HCT116 (cell line): ENCODE data around the gene GAPDH. TPM values are rescaled to one million over a fixed set of nuclear protein-coding genes. Genes with fewer than 3 reads are reported as not detected.

Experiments
- ATAC-seq: fragments of 200-7000 bp; cut with Tn5 transposase; 2 replicates; pipeline ENCODE4 v1.9.1; 2020; ENCODE audit warnings: mild to moderate bottlenecking, moderate library complexity
- BruUV-seq: library from RNA; stranded (reverse); fragments of 400-500 nt; replicated peaks from 2 replicates; lab custom pipeline; 2021; lab: Mats Ljungman, UMichigan
- CTCF ChIA-PET: fragments of 300-600 bp; sonication (Branson Sonifier 250); formaldehyde crosslinking; loops from one replicate; lab custom pipeline; 2021; ENCODE audit warnings: antibody characterized with exemption; lab: Charles Lee
- POLR2A ChIA-PET: fragments of 300-600, 350-600 bp; sonication (Branson Sonifier 250); formaldehyde crosslinking; loops from one replicate; lab custom pipeline; 2021; ENCODE audit warnings: antibody characterized with exemption; lab: Charles Lee
- RAD21 ChIA-PET, 2 experiments: fragments of 300-600 bp; sonication (Branson Sonifier 250); formaldehyde crosslinking; loops; one replicate each; lab custom pipeline; 2023; ENCODE audit warnings: low total read pairs in 2 of 2; ENCODE audit not compliant: uncharacterized antibody in 2 of 2, unreplicated experiment in 2 of 2, low non-redundant PET in 1 of 2; lab: Charles Lee
- DNase-seq: peaks from one replicate; pipeline ENCODE4 v3.0.0-alpha.2; 2010; ENCODE audit warnings: low read depth, low spot score
- H2AFZ ChIP-seq: fragments of 200-600 bp; shearing (Covaris generic), sonication (generic); 2 replicates; pipeline ENCODE4 v1.6.1; 2017; ENCODE audit warnings: low read depth, mixed run types, mixed read lengths, antibody characterized with exemption, low read length; ENCODE audit not compliant: poor library complexity, severe bottlenecking
- H3K27ac ChIP-seq: 2 replicates; pipeline ENCODE4 v1.5.1; 2012; ENCODE audit warnings: low read depth, low read length
- H3K27me3 ChIP-seq: fragments of 200-600 bp; sonication (generic); 2 replicates; pipeline ENCODE4 v1.6.1; 2016; ENCODE audit warnings: mixed run types, low read length, mixed read lengths; ENCODE audit not compliant: insufficient read depth
- H3K36me3 ChIP-seq, 2 experiments: fragments of 200-500 bp in 1 of 2; fragments of 200-600 bp in 1 of 2; sonication (Bioruptor generic) in 1 of 2; sonication (generic) in 1 of 2; 2 replicates each; pipeline versions ENCODE4 v1.5.1 to v1.6.1; 2014 to 2016; ENCODE audit warnings: low read length in 2 of 2, inconsistent platforms in 1 of 2, mixed read lengths in 1 of 2, mixed run types in 1 of 2; ENCODE audit not compliant: insufficient read depth in 2 of 2, control insufficient read depth in 1 of 2
- H3K4me1 ChIP-seq, 2 experiments: fragments of 200-600 bp in 1 of 2; sonication (generic) in 1 of 2; 2 replicates each; pipeline versions ENCODE4 v1.5.1 to v1.6.1; 2012 to 2017; ENCODE audit warnings: low read length in 2 of 2, inconsistent platforms in 1 of 2, mild to moderate bottlenecking in 1 of 2, mixed read lengths in 1 of 2, mixed run types in 1 of 2, moderate library complexity in 1 of 2; ENCODE audit not compliant: insufficient read depth in 2 of 2, control insufficient read depth in 1 of 2
- H3K4me2 ChIP-seq: fragments of 200-600 bp; sonication (generic); 2 replicates; pipeline ENCODE4 v1.6.1; 2017; ENCODE audit warnings: mixed run types, low read length, mixed read lengths
- H3K4me3 ChIP-seq, 2 experiments: fragments of 200-600 bp in 1 of 2; sonication (generic) in 1 of 2; replicated peaks in 1 of 2; 2 replicates each; pipeline ENCODE4 v1.5.1; 2011 to 2016; ENCODE audit warnings: low read length in 2 of 2, control low read depth in 1 of 2, low read depth in 1 of 2, mild to moderate bottlenecking in 1 of 2, mixed read lengths in 1 of 2, mixed run types in 1 of 2
- H3K79me2 ChIP-seq: fragments of 200-600 bp; sonication (generic); 2 replicates; pipeline ENCODE4 v1.6.1; 2017; ENCODE audit warnings: mild to moderate bottlenecking, mixed run types, low read length, moderate library complexity, mixed read lengths; ENCODE audit not compliant: insufficient read depth
- H3K9ac ChIP-seq: fragments of 200-600 bp; sonication (generic); 2 replicates; pipeline ENCODE4 v1.6.1; 2016; ENCODE audit warnings: low read length, mixed read lengths
- H3K9me2 ChIP-seq: fragments of 200-600 bp; sonication (generic), shearing (Covaris generic); 2 replicates; pipeline ENCODE4 v1.6.1; 2017; ENCODE audit warnings: mixed run types, mild to moderate bottlenecking, moderate library complexity; ENCODE audit not compliant: insufficient read depth
- H3K9me3 ChIP-seq, 2 experiments: fragments of 200-500 bp in 1 of 2; fragments of 200-600 bp in 1 of 2; sonication (Bioruptor generic) in 1 of 2; sonication (generic) in 1 of 2; 2 replicates each; pipeline ENCODE4 v1.6.1; 2014 to 2017; ENCODE audit warnings: low read length in 2 of 2, mixed read lengths in 2 of 2, inconsistent platforms in 1 of 2, low read depth in 1 of 2, mild to moderate bottlenecking in 1 of 2, mixed run types in 1 of 2, moderate library complexity in 1 of 2; ENCODE audit not compliant: control insufficient read depth in 1 of 2, insufficient read depth in 1 of 2
- H4K20me1 ChIP-seq: fragments of 200-600 bp; sonication (generic), shearing (Covaris generic); 2 replicates; pipeline ENCODE4 v1.6.1; 2017; ENCODE audit warnings: mixed run types, mild to moderate bottlenecking, moderate library complexity; ENCODE audit not compliant: insufficient read depth
- ELF1 ChIP-seq: IDR thresholded peaks from 2 replicates; pipeline ENCODE4 v1.6.1; 2012; ENCODE audit warnings: low read depth, borderline replicate concordance
- EZH2 ChIP-seq: fragments of 200-600 bp; sonication (generic); IDR thresholded peaks from 2 replicates; pipeline ENCODE4 v1.6.1; 2017; ENCODE audit warnings: antibody characterized with exemption, mixed run types
- FOSL1 ChIP-seq: IDR thresholded peaks from 2 replicates; pipeline ENCODE4 v1.6.1; 2012; ENCODE audit warnings: low read depth
- JUND ChIP-seq: IDR thresholded peaks from 2 replicates; pipeline ENCODE4 v1.6.1; 2012
- SP1 ChIP-seq: IDR thresholded peaks from 2 replicates; pipeline ENCODE4 v1.6.1; 2012; ENCODE audit warnings: low read depth
- ZNF274 ChIP-seq: fragments of 200-500 bp; sonication (Bioruptor generic); IDR thresholded peaks from 2 replicates; pipeline ENCODE4 v1.6.1; 2014; ENCODE audit warnings: mild to moderate bottlenecking, low read depth, low read length, inconsistent platforms
- intact Hi-C: fragments of 100-400 bp; cut with micrococcal nuclease; formaldehyde crosslinking; loops from 2 replicates; pipeline ENCODE4 v1.10.0; 2022
- total RNA-seq: library from RNA; stranded (reverse); gene quantifications from one replicate; pipeline ENCODE4 v1.2.1, GENCODE V29; 2021; ENCODE audit not compliant: unreplicated experiment

The GAPDH gene
- total RNA-seq, 1 experiment from 2014 or later = 5,901 TPM

DNA sequence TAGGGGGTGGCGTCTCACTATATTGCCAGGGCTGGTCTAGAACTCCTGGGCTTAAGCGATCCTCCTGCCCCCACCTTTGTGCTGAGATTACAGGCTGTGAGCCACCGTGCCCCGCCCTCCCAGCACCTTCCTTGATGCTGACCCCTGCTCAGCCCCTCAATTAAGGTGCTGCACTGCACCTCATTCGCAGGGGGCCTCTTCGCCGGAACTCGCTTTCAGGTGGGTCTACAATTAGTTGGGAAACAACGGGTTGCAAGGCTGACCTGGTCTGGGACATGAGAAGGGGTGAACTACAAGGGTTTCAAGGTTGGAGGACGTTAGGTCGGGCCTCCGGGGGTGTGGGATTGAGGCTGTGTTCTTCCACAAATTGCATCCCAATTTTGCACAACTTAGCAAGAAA lies 35.0 kb downstream of the GAPDH start:
- Histone ChIP-seq H3K9me2 (no peaks in the 10 kb centered on the region), H4K20me1 (no peaks in the 10 kb centered on the region; the same call in 1 of the 2 replicates), H2AFZ (no peak overlapping the region), H3K4me1 (peaks cover 6 to 15% of the 10 kb centered on the region in 2 experiments; a peak in 3 of 4 replicates), H3K27me3 (no peaks in the 10 kb centered on the region), H3K9me3 (no peaks in the 10 kb centered on the region), H3K36me3 (peaks cover 43 to 67% of the 10 kb centered on the region in 2 experiments), H3K27ac (peak overlapping the region; percentile 81), H3K4me3 (peak overlapping the region; percentile 72 to 95), H3K79me2 (peaks cover 50% of the 10 kb centered on the region), H3K9ac (peak overlapping the region; percentile 95), H3K4me2 (peak overlapping the region; percentile 78)
- ChIA-PET CTCF (no interaction called here), POLR2A (interaction anchor here (0.7 to 1.5 kb wide), 4 partner anchors 8 to 155 kb away, joined by 3 to 4 read pairs (median 4); partner anchors contain the start of gene ZNF384), RAD21 (no interaction called here)
- no TSS peak for BruUV-seq
- ATAC-seq = no peak
- DNase-seq = no peak
- TF ChIP-seq EZH2 = no peak
- intact Hi-C loops = loop anchor here (5.0 kb wide), 1 partner anchor 38 kb away; the partner anchor contains the start of gene CHD4

DNA sequence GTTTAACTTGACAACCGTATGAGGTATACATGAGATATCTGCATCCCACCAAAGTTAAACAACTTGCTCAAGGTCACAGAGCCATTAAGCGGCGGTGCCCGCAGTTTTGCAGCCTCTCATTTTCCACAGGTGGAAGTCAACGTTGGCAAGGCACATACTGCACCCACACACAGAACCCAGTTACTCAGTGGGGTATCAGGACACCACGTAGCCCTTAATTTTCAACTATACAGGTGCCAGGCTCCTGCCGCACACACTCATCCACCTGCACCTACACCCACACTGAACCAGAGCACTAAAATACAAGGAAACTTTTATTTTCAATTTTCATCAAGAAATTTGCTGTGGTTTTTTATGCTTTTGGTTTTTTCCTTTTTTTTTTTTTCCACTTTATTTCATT lies 35.5 kb downstream of the GAPDH start:
- peaks cover 45 to 66% of the 10 kb centered on the region in 2 experiments for H3K36me3 ChIP-seq
- peaks cover 6 to 15% of the 10 kb centered on the region in 2 experiments; a peak in 3 of 4 replicates for H3K4me1 ChIP-seq
- H3K4me3 ChIP-seq = no peak overlapping the region
- no peaks in the 10 kb centered on the region for H3K9me3 ChIP-seq
- H3K27me3 ChIP-seq = no peaks in the 10 kb centered on the region
- BruUV-seq = no TSS peak
- CTCF ChIA-PET = interaction anchor here (1.2 to 1.3 kb wide), 2 partner anchors 14 to 120 kb away, joined by 3 to 4 read pairs; partner anchors contain the start of gene ZNF384
- 0 out of 2 replicates have a peak overlapping the region, but pooled peaks have one; percentile 95 for H3K9ac ChIP-seq
- peak overlapping the region; percentile 81; the same call in 1 of the 2 replicates for H3K27ac ChIP-seq
- H4K20me1 ChIP-seq = no peaks in the 10 kb centered on the region; the same call in 1 of the 2 replicates
- peak overlapping the region; percentile 78; the same call in 1 of the 2 replicates for H3K4me2 ChIP-seq
- ATAC-seq = no peak
- TF ChIP-seq ELF1 = no peak
- no peak for TF ChIP-seq JUND
- TF ChIP-seq SP1 = no peak
- TF ChIP-seq FOSL1 = no peak
- TF ChIP-seq ZNF274 = no peak
- TF ChIP-seq, all 23 proteins: peak for 0
- H3K79me2 ChIP-seq = peaks cover 48% of the 10 kb centered on the region
- no peak overlapping the region for H2AFZ ChIP-seq
- intact Hi-C loops = loop anchor here (2.0 to 5.0 kb wide), 2 partner anchors 38 to 127 kb away; partner anchors contain the start of gene CHD4
- H3K9me2 ChIP-seq = no peaks in the 10 kb centered on the region
- POLR2A ChIA-PET = no interaction called here
- RAD21 ChIA-PET = no interaction called here
- DNase-seq = no peak
